IPS DF 4.7 (cell line): ENCODE measurements around the gene IL17RD.
"Not testable (repeated sequence)": the region's sequence is repeated elsewhere in the genome, so short reads cannot be mapped to it uniquely, and the experiment has no call there.

ENCODE experiments used
- DNase-seq: peaks from one replicate; pipeline ENCODE4 v3.0.0-alpha.2; 2013; ENCODE audit warnings: low spot score; ENCODE audit errors: extremely low read depth

Gene IL17RD

DNA sequence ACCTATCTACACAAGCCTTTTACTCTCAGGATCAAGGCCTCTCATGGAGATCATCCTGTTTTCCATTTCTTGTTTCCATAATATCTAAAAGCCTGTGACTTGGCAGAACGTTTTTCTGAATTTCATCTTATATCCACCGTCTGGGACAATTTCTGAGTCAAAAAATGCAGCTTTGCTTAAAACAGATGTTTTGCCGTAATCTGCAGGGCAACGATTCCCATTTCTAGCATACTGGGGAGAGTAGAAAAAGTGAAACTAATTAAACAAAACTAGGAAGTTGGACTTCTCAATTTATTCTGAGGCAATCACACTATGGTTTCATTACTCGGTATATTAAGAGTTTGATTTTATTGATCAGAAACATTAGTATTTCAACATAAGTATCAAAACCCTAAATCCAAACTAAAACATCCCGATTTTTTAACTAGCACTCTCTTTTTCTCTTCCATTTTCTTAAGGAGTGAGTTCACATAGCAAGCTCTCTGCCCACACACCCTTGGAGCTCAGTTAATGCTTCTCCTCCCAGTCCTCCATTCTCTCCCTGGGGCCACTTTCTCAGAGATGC, 71.1 kb downstream of the IL17RD start:
- DNase-seq: no peak

- DNase-seq: no peak
Observed at GRCh38 chr3:57093489-57093888, 71.7 kb downstream of the IL17RD start.

DNA sequence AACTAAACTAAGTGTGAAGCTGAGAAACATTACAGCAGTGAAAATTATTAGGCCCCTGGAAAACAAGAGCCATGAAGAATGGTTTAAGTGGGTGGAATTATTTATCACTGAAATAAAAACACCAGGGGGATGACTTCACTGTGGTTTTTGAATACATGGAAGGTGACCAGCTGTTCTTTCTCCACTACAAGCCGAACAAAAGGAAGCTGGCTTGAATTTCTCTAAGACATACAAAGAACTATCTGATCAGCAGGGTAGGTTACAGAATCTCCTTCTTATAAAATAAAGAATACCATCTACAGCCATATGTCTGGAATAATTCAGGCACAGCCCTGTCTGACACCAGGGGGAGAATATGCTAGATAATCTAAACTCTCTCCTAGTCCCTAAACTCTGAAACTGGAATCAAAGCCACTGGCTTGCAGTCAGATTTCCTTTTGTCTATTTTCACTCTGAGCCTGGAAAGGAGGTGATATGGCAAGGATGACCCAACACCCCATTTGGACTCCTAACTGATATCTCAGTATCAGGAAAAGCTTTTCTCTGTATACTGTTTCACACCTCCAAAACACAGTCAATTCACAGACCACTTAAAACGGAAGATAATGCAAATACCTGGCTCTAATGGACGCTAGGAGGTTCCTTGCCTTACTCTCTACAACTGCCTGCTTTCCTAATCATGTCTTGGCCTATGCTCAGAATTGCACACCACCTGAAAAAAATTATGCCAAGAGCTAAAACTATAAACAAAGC, 73.5 kb downstream of the IL17RD start:
- DNase-seq: no peak

- no peak for DNase-seq
Observed at GRCh38 chr3:57089043-57089442, 76.1 kb downstream of the IL17RD start.

DNA sequence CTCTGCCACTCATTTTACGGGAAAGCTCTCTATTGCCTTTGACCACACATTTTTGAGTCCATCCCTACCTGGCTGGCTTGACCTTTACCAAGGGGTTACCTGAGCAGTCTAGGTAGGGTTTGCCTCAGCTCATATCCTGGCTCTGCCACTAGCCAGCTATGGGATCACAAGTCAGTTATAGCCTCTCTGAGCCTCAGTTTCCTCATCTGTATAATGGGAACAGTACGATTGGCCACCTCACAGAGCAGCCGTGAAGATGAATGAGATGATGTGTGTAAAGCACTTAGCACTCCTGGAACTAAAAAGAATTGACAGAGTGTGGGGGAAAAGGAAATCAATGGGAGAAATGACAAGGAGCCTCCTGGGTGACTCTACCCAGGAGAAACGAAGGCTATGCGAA, 76.7 kb downstream of the IL17RD start:
- DNase-seq: no peak

GRCh38 chr3:57087361-57088092, 77.6 kb downstream of the IL17RD start:
- DNase-seq: no peak

GRCh38 chr3:57086201-57086600, 79.0 kb downstream of the IL17RD start:
- no peak for DNase-seq

DNA sequence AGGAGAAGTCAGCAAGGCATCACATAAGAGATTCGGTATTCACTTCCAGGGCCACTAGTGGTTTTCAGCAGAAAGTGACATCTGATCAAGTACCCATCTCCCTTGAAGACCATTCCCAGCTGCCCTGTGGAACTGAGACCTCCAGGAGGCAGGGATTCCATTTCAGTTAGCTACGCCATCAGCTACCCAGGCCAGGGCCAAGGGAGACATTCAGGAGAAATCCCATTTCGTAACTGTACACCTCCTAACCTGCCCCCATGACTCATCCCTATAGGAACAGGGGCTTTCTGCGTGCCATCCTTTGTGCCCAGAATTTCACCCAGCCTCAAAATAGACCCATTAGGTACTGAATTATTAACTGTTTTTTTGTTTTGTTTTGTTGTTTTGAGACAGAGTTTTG, 79.9 kb downstream of the IL17RD start:
- no peak for DNase-seq

- not testable (repeated sequence) for DNase-seq
Observed at GRCh38 chr3:57083266-57083995, 81.7 kb downstream of the IL17RD start.

DNA sequence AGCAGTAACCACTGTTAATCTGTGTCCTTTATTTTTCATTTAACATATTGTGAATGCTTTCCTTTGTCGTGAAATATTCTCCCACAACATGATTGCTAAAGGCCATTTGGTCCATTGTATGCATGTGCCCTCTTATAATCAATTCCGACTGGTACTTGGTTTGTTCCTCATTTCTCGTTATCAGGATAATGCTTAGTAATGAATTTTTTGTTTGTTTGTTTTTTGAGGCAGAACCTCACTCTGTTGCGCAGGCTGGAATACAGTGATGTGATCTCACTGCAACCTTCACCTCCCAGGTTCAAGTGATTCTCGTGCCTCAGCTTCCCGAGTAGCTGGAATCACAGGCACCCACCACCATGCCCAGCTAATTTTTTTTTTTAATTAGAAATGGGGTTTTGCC, 82.7 kb downstream of the IL17RD start:
- no peak for DNase-seq

DNA sequence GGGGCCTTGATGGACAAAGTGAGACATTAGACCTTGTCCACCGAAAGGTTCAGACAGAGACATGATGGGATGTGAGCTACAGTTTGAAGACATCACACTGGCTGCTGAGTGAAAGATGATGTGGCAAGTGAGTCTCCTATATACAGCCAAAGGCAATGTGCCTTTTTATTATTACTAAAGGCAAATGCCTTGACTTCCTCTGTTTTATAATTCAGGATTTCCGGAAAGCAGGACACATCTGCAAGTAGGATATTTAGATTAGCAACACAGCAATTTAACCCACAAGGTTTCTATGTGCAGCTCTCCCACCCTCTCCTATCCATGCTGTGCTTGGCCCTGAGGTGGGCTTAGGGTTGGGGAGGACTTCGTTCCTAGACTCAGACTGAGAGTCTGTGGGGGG, 84.0 kb downstream of the IL17RD start:
- DNase-seq: no peak

DNA sequence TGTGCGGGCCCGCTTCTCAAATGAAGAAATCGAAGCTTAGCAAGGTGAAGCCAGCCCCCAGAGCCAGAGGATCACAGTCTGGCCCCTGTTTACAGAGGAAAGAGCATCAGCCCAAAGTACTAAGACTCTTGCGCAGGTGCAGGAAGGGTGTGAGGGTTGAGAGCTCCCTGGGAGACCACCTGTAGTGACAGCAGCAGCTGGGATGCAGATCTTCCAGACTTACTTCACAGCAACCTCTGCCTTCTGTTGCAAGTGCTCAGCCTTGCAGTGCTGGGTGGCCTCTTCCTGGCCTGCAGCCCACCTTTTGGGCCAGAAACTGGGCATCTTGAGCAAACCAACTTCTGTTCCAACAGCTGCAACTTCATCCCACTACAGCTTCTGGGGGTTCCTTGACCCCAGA, 85.0 kb downstream of the IL17RD start:
- no peak for DNase-seq

DNA sequence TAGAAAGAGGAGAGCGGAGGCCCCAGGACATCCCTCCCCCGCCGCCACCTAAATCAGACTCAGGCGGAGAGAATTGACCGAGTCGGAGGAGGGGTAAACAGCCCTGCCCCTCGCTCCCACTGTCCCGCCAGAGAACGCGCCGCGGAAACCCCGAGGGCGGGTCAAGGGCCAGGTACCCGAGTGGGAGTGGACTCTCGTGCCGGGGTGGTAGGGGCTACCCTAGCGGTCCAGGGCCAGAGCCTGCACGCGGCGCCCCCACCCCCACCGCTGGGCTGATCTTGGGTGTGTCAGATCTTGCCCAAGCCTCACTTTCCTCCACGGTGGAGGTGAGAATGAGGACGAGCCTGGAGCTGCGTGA, 85.7 kb downstream of the IL17RD start:
- DNase-seq: no peak

- DNase-seq: no peak
Observed at GRCh38 chr3:57078635-57079473, 86.3 kb downstream of the IL17RD start.

DNA sequence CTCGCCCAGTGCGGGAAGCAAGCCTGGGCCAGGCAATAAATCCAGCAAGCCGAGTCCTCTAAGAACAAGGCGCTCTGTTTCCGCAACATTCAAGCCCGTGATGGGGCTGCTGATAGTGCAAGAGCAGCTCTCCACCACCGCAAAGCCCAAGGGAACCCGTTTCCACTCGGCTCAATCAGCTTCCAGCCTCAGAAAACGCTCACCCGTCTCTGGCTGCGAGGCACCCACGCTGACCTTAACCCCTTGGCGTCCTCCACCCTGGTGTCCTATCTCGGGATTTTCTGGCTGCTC, 86.9 kb downstream of the IL17RD start:
- no peak for DNase-seq

- no peak for DNase-seq
Observed at GRCh38 chr3:57077630-57078343, 87.4 kb downstream of the IL17RD start.

GRCh38 chr3:57076422-57076951, 88.7 kb downstream of the IL17RD start:
- DNase-seq: no peak

DNA sequence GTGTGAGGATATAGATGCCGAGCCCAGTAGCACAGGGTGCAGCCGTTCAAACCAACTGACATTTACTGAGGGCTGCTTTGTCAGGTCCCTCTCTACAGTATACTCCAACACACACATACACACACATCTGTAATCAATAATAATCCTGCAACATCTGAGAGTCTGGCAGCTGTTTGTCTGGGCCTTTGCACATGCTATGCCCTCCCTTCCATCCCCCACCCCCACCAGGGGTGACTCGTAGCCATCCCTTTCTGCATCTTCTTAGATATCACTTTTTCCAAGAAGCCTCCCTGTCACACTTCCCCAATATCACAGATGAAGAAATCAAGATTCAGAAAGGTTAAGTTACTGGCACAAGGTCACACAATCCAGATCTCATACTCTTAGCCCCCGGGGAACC, 91.0 kb downstream of the IL17RD start:
- no peak for DNase-seq

DNA sequence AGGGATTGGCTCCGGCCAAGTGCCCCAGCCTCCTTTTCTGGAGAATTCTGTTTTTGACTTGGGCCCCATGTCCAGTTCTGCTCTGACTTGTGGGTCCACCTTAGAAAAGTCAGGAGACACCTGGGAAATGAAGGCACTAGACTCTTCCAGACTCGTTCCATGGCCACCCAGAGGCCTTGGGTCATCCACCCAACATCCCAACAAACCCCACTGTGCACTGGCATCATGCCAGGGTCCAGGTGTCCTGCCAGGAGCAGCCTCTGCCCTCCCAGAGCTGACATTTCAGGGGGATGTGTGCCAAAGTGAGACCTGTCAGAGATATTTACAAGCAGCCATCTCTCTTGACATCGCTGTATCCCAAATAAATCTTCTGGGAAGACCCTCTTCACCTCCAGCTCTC, 91.5 kb downstream of the IL17RD start:
- no peak for DNase-seq

DNA sequence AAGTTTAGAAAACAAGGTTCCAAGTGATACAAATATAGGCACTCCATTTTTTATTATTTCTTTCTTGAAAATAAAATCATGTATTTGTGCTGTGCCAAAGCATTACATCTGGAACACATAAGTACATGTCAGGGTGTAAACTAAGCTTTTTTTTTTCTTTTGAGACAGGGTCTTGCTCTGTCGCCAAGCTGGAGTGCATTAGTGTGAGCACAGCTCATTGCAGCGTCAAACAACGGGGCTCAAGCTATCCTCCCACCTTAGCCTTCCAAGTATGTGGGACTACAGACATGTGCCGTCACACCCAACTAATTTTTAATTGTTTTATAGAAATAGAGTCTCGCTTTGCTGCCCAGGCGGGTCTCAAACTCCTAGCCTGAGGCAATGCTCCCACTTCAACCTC, 95.7 kb downstream of the IL17RD start:
- DNase-seq: no peak
